Measurements from ENCODE around the gene CACNA2D2. TPM values are rescaled to one million over a fixed set of nuclear protein-coding genes. Genes with fewer than 3 reads are reported as not detected.

Gene CACNA2D2
- total RNA-seq, 3 donors from 2014 or later: 0.35 to 0.90 (median 0.58) TPM

DNA sequence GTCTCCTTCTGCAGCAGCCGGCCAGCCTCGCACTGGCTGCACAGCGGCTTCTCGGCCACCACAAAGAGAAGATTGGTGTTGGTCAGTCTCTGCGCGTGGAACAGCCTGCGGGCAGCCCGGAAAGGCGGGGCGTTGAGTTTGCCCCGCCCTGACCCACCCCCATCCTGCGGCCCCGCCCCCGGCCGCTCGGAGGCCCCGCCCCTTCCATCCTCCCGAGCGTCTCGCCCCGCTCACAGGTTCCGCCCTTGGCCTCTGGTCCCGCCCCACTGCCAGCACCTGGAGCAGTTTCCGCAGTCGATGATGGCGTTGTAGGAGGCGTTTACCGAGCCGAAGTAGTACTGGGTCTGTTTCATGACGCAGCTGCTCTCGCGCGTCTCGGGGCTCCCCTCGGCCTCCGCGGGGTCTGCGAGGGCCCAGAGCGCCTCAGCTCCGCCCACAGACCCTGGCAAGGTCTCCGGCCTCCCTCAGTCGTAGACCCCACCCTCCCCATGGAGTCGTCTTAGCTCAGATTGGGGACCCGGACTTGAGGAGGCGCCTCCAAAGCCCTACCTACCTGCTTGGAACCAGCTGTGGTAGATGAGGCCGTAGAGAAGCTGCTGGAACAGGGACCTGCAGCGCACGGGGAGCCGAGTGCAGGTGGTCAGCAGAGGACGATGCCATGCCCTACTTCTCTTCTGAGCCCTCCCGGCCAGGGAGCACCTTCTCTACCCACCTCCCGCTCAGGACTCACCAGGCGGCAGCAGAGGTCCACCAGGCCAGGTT is 138.2 kb downstream of the CACNA2D2 start:
- H3K27me3 Mint-ChIP-seq (ENCODE audit: low read depth): no peaks in the 10 kb centered on the region
- no peaks in the 10 kb centered on the region for H3K9me3 Mint-ChIP-seq
- ATAC-seq (peak; percentile 97 to 98), DNase-seq (peak; percentile 93)
- H3K4me1 Mint-ChIP-seq (ENCODE audit: low read depth): peaks cover 17% of the 10 kb centered on the region
- no peaks in the 10 kb centered on the region for H3K36me3 Mint-ChIP-seq (ENCODE audit: insufficient read depth)
- peak overlapping the region; percentile 82 for H3K4me3 Mint-ChIP-seq

DNA sequence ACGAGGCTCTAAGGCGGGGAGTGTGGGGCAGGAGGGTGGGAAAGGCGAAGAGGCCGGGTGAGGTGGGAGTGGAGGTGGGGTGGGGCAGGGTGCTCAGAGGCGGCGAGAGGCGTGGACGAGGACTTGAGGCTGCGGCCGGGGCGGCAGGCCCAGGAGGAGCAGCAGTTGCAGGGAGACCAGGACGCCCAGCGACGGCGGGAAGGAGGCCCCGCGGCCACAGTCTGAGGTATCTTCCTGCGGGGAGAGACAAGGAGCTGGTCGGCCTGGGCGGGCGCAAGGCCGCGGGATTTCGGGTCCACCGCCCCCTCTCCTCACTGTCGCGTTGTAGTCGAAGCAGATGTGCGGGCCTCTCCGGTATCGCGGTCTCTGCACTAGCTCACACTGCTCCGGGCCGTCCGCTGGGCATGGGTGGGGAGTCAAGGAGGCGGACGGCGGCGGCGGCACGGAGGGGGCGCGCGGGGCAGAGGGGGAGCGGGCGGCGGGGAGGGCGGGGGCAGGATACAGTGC is 138.8 kb downstream of the CACNA2D2 start:
- no peaks in the 10 kb centered on the region for H3K36me3 Mint-ChIP-seq (ENCODE audit: insufficient read depth)
- H3K27me3 Mint-ChIP-seq (ENCODE audit: low read depth): no peaks in the 10 kb centered on the region
- peaks cover 22% of the 10 kb centered on the region for H3K4me1 Mint-ChIP-seq (ENCODE audit: low read depth)
- peak overlapping the region; percentile 82 for H3K4me3 Mint-ChIP-seq
- ATAC-seq: peak; percentile 31 to 37
- no peak for DNase-seq
- H3K9me3 Mint-ChIP-seq: no peaks in the 10 kb centered on the region

DNA sequence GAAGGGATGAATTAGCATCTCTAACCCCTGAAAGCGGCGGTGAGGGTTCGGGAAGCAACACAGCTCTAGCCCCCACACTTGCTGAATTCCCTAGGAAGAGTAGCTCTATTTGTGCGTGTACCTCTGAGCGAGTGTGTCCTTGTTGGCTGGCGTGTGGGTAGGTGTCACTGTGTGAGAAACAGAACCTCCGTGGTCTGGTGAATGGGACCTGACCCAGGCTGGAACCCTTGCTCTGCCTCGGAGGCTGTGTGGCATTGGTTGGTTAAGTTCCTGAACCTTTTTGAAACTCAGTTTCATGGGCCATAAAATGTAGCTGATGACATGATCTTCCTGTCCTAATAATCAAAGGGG is 143.7 kb downstream of the CACNA2D2 start:
- peaks cover 8% of the 10 kb centered on the region for H3K36me3 Mint-ChIP-seq (ENCODE audit: insufficient read depth)
- DNase-seq (no peak), ATAC-seq (peak; percentile 8 to 16)
- H3K27me3 Mint-ChIP-seq (ENCODE audit: low read depth): no peaks in the 10 kb centered on the region
- H3K4me1 Mint-ChIP-seq (ENCODE audit: low read depth): peaks cover 37% of the 10 kb centered on the region
- H3K9me3 Mint-ChIP-seq: no peaks in the 10 kb centered on the region
- H3K4me3 Mint-ChIP-seq: peak overlapping the region; percentile 96

DNA sequence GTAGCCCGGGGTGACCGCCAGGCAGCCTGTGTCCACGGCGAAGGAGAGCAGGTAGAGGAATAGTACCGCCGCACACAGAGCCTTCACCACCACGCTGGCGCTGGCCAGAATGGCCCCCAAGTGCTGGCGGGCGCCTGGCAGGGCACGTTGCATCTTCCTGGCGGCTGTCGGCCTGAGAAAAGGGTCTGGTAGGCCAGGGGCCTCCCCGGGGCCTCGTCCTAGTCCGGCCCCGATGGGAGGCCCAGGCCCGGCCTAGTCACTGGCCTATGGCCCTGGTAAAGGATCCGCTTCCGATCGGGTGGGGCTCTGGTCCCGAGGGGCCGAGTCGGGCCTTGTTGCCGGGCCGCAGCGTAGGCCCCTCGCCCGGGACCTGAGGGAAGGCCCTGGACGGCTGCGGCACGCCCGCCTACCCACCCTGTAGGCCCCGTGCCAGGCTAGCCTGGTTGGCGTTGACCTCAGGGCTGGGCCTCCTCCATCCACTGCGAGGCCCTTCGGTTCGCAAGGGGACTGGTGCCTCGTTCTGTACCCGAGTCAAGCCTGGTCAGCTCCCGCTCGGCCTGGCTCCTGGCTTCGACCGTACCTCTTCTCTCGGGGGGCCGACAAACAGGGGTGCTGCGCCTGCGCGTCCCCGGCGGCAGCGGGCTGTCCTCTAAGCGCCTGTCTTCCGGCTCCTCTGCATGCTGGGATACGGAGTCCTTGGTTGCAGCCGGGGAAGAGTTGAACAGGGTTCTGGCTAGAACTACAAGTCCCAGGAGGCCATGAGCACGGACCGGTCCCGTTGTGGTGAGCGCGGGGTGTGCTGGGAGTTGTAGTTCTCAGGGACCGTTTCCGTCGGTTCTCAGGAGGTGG is 144.3 kb downstream of the CACNA2D2 start, which contains the start of gene TMEM115:
Gene TMEM115, minus strand, starts transcription at position 611 of the 849 bp plus-strand sequence. Its CDS starts 458 bp downstream, at position 153.
- Mint-ChIP-seq H3K36me3 (ENCODE audit: insufficient read depth) (peaks cover 12% of the 10 kb centered on the region), H3K4me3 (peak within 1 kb of the TSS; percentile 96), H3K9me3 (no peaks in the 10 kb centered on the region), H3K4me1 (ENCODE audit: low read depth) (peaks cover 37% of the 10 kb centered on the region), H3K27me3 (ENCODE audit: low read depth) (no peaks in the 10 kb centered on the region)
- peak; percentile 90 for DNase-seq
- peak; percentile 100 for ATAC-seq

DNA sequence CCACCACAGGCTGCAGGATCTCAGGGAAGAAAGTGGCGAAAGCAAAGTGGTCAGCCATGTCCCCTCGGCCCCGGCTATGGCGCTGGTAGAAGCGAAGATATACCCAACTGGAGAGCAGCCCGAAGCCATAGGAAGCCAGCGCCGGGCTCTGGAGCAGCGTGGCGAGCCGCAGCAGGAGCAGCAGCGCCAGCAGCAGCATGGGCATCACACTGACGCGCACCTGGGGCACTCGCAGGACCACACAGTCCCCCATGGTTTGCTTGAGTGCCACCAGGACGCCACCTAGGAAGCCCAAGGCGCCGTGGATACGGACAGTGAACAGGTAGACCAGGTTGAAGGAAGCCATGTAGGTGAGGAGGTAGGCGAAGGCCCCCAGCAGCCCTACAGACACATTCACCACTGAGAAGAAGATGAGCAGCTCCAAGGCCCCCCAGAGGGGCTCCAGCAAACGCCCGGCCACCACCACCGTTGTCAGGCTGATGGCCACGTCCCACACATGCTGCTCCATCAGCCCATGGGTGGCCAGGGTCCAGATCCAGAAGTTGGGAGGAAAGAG is 145.0 kb downstream of the CACNA2D2 start:
- Mint-ChIP-seq H3K9me3 (no peaks in the 10 kb centered on the region), H3K36me3 (ENCODE audit: insufficient read depth) (peaks cover 16% of the 10 kb centered on the region), H3K27me3 (ENCODE audit: low read depth) (no peaks in the 10 kb centered on the region), H3K4me1 (ENCODE audit: low read depth) (peaks cover 37% of the 10 kb centered on the region), H3K4me3 (peak overlapping the region; percentile 96)
- DNase-seq: no peak
- no peak for ATAC-seq

DNA sequence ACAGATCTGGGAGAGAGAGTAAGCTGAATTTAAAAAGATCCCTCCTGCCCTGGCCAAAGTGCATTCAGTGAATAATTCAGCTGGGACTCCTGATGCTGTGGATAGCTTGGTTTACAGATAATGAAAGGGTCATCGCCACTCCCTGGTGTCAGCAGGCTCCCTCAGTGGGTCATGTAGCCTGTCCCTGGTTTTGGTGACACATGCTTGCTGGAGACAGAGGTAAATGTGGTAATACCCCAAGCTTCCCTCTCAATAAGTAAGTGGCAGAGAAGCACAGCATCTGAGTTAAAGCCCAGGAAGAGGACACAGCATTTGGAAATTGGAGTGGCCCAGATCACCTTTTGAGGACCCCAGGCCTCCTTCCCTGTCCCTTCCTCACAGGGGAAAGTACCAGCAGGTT is 146.0 kb downstream of the CACNA2D2 start:
- ATAC-seq: no peak
- H3K4me3 Mint-ChIP-seq: peak overlapping the region; percentile 96

DNA sequence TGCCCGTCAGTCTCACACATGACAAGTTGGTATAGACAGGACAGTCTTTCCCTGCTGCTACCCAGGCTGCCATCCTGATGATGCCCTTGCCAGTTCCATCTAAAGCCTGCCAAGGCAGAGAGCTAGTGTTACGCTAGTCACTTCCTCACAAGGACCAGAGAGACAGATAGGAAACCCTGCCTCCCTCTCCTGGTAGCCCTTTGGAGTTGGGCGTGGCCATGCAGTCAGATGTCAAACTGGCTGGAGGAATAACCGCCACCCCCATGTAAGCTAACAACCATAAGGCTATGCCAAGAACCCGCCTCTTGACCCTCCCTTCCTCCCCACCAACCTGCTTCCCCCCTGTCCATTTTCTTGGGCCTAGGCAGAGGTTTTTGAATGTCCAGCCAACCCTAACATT is 146.9 kb downstream of the CACNA2D2 start:
- Mint-ChIP-seq H3K4me3 (peak overlapping the region; percentile 96), H3K36me3 (ENCODE audit: insufficient read depth) (peaks cover 16% of the 10 kb centered on the region), H3K9me3 (no peaks in the 10 kb centered on the region), H3K27me3 (ENCODE audit: low read depth) (no peaks in the 10 kb centered on the region), H3K4me1 (ENCODE audit: low read depth) (peaks cover 40% of the 10 kb centered on the region)
- DNase-seq: no peak
- ATAC-seq: no peak

More for the DNA sequence above, 146.0 kb downstream of the CACNA2D2 start:
- no peak for DNase-seq
- Mint-ChIP-seq H3K4me1 (ENCODE audit: low read depth) (peaks cover 39% of the 10 kb centered on the region), H3K36me3 (ENCODE audit: insufficient read depth) (peaks cover 16% of the 10 kb centered on the region), H3K27me3 (ENCODE audit: low read depth) (no peaks in the 10 kb centered on the region), H3K9me3 (no peaks in the 10 kb centered on the region)

DNA sequence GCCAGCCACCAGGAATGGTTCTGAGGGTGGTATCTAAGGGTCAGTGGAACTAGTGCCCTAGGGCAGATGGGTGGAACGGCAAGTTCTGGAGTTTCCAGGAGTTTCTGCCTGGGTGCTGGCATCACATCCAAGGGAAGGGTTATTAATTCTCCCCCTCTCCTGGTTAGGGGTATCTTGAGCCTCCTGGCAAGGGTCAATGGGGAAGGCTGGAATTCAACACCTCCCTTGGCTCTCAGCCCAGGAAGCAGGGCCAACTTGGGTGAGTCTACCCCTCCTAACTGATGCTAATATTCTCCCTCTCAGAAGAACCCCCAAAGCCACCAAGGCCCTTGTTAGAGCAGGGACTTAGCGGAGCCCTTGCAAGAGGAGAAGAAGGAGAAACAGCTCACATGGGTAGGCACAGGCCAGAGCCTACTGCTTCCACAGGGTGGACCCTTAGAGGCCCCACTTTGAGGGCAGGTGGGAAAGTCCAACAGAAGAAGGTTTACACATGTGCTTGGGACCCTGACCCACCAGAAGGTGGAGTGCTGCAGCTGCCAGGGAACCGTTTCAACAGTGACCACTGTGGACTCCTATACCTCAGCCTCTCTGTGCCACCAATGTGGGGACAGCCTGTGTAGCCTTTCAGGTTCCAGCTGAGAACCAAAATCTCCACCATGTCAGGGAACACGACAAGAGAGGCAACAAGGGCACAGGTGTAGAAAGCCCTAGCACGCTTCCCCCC is 147.4 kb downstream of the CACNA2D2 start:
- DNase-seq: no peak
- no peaks in the 10 kb centered on the region for H3K27me3 Mint-ChIP-seq (ENCODE audit: low read depth)
- peaks cover 17% of the 10 kb centered on the region for H3K36me3 Mint-ChIP-seq (ENCODE audit: insufficient read depth)
- ATAC-seq: no peak
- no peaks in the 10 kb centered on the region for H3K9me3 Mint-ChIP-seq
- H3K4me1 Mint-ChIP-seq (ENCODE audit: low read depth): peaks cover 46% of the 10 kb centered on the region
- H3K4me3 Mint-ChIP-seq: peak overlapping the region; percentile 96

DNA sequence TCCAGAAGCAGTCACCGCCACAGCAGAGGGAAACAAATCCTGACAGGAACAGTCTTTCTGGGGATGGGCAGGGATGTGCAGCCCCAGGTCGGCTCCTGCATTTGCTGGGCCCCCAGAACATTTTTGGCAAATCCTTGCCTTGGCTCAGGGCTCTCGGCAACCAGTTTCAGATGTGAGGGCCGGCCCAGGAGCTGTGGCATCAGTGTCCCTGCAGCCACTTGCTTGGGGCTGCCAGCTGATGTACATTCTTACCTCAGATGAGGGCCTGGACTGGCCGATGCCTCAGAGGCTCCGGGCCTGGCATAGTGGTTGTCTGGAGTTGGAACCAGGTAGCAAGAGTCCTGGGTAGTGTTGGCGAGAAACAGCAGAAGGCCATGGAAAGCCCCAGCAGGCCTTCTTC is 148.6 kb downstream of the CACNA2D2 start:
- DNase-seq (no peak), ATAC-seq (no peak)
- H3K4me3 Mint-ChIP-seq: no peak overlapping the region
- no peaks in the 10 kb centered on the region for H3K27me3 Mint-ChIP-seq (ENCODE audit: low read depth)
- no peaks in the 10 kb centered on the region for H3K9me3 Mint-ChIP-seq
- H3K36me3 Mint-ChIP-seq (ENCODE audit: insufficient read depth): peaks cover 21% of the 10 kb centered on the region
- peaks cover 52% of the 10 kb centered on the region for H3K4me1 Mint-ChIP-seq (ENCODE audit: low read depth)

DNA sequence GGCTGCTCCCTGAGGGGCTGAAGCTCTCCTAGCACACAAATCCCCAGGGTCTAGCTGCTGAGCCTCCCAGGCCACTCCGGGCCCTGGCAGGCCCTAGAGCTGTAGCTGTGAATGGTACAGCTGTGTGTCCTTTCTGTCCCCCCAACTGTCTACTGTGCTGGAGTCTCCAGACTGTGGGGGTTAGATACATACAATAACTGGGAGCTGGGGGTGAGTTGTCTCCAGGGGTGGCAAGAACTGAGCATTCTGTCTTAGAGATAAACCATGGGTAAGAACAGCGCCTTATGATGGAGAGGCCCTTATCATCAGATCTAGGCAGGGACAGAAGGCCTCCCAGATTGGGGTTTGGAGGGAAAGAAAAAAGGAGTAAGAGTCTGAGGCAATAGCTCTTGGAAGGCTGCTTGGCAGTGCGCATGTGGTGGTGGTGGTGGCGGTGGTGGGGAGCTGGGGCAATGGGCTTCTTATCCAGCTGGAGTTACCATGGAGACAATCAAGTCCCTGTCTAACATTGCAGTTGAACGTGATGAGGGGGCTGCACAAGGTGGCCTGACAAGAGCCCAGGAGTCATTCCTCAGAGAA is 149.2 kb downstream of the CACNA2D2 start:
- peaks cover 21% of the 10 kb centered on the region for H3K36me3 Mint-ChIP-seq (ENCODE audit: insufficient read depth)
- H3K9me3 Mint-ChIP-seq: no peaks in the 10 kb centered on the region
- no peak overlapping the region for H3K4me3 Mint-ChIP-seq
- DNase-seq (no peak), ATAC-seq (no peak)
- H3K27me3 Mint-ChIP-seq (ENCODE audit: low read depth): no peaks in the 10 kb centered on the region
- peaks cover 52% of the 10 kb centered on the region for H3K4me1 Mint-ChIP-seq (ENCODE audit: low read depth)

DNA sequence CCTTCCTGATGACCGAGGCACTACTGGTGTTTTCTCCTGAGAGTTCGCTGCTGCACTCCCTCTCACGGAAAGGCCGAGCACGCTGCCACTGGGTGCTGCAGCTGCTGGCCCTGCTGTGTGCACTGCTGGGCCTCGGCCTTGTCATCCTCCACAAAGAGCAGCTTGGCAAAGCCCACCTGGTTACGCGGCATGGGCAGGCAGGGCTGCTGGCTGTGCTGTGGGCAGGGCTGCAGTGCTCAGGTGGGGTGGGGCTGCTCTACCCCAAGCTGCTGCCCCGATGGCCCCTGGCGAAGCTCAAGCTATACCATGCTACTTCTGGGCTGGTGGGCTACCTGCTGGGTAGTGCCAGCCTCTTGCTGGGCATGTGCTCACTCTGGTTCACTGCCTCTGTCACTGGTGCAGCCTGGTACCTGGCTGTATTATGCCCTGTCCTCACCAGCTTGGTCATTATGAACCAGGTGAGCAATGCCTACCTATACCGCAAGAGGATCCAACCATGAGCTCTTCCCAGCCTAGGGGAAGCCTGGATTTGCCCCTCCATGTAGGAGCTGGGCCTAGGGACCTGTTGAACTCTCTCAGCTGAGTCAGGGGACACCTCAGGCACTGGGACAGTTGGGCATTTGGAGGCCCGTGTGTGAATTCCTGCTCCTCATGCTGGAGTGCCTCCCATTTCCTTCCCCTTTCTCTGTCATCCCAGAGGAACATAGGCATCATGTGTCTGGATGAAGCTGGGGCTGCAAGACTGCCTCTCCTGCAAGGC is 150.0 kb downstream of the CACNA2D2 start:
- Mint-ChIP-seq H3K4me3 (no peak overlapping the region), H3K27me3 (ENCODE audit: low read depth) (no peaks in the 10 kb centered on the region), H3K4me1 (ENCODE audit: low read depth) (peaks cover 59% of the 10 kb centered on the region), H3K9me3 (no peaks in the 10 kb centered on the region), H3K36me3 (ENCODE audit: insufficient read depth) (peaks cover 24% of the 10 kb centered on the region)
- DNase-seq (no peak), ATAC-seq (no peak)

DNA sequence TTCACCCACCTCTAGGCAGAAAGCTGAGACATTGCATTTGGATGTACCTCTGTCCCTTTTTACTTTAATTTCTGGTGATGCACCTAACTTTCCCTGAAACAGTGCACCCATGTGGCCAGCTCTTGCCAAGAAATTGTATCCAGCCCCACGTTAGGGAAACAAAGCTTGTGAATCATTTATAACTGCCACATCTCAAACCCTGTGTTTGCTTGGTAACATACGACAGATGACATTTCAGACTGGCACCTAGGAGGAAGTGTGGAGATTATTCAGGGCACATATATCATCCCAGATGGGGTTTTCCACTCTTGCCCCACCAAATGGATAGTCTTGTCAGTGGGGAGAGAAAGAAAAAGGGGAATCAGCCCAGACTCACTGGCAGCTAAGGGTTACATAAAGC is 150.7 kb downstream of the CACNA2D2 start:
- H3K36me3 Mint-ChIP-seq (ENCODE audit: insufficient read depth): peaks cover 25% of the 10 kb centered on the region
- ATAC-seq (no peak), DNase-seq (no peak)
- H3K4me1 Mint-ChIP-seq (ENCODE audit: low read depth): peaks cover 59% of the 10 kb centered on the region
- no peaks in the 10 kb centered on the region for H3K9me3 Mint-ChIP-seq
- no peaks in the 10 kb centered on the region for H3K27me3 Mint-ChIP-seq (ENCODE audit: low read depth)
- no peak overlapping the region for H3K4me3 Mint-ChIP-seq

DNA sequence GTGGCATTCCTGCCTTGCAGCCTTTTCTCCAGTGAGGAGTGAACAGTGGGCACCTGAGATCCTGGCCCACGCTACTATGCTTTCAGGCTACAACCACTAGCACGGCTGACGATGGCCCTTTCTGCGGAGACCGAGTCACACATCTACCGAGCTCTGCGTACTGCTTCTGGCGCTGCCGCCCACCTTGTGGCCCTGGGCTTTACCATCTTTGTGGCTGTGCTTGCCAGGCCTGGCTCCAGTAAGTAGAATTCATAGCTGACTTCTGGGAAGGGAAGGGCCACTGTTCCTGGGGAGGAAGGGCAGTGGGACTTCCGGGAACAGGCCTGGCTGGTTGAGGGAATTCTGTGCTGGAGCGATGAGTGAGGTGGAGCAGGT is 152.1 kb downstream of the CACNA2D2 start:
- peaks cover 27% of the 10 kb centered on the region for H3K36me3 Mint-ChIP-seq (ENCODE audit: insufficient read depth)
- no peaks in the 10 kb centered on the region for H3K9me3 Mint-ChIP-seq
- no peak for ATAC-seq
- no peaks in the 10 kb centered on the region for H3K27me3 Mint-ChIP-seq (ENCODE audit: low read depth)
- no peak for DNase-seq
- peak overlapping the region; percentile 94 for H3K4me3 Mint-ChIP-seq
- peaks cover 53% of the 10 kb centered on the region for H3K4me1 Mint-ChIP-seq (ENCODE audit: low read depth)

All from activated T-cell treated with anti-CD3 and anti-CD28 coated beads, Interleukin-2, amount 50 U/mL, for 4 hours (primary cell).